Aorta (tissue), 5 donors: Measurements from ENCODE around the gene RAVER2. TPM values are rescaled to one million over a fixed set of nuclear protein-coding genes. Genes with fewer than 3 reads are reported as not detected.
"Not testable (repeated sequence)": the region's sequence is repeated elsewhere in the genome, so short reads cannot be mapped to it uniquely, and the experiment has no call there.

Experiments
- ATAC-seq: fragments of 200-7000 bp; cut with Tn5 transposase; one replicate; pipeline ENCODE4 v1.9.1; 2022; ENCODE audit warnings: moderate library complexity; ENCODE audit not compliant: low FRiP score
- DNase-seq, 2 donors: peaks; one replicate each; pipeline ENCODE4 v3.0.0-alpha.2; 2020
- H3K27ac ChIP-seq, 2 donors: one replicate each; pipeline ENCODE4 v1.5.1; 2013; ENCODE audit warnings: low read length in 2 of 2, mild to moderate bottlenecking in 2 of 2, moderate library complexity in 2 of 2, control low read depth in 1 of 2, inconsistent platforms in 1 of 2, low read depth in 1 of 2
- H3K27me3 ChIP-seq, 2 donors: one replicate each; pipeline ENCODE4 v1.6.1; 2013; ENCODE audit warnings: control low read depth in 1 of 2, low read length in 1 of 2, mild to moderate bottlenecking in 1 of 2, moderate library complexity in 1 of 2; ENCODE audit not compliant: insufficient read depth in 2 of 2, control insufficient read depth in 1 of 2
- H3K36me3 ChIP-seq, 2 donors: one replicate each; pipeline ENCODE4 v1.6.1; 2013; ENCODE audit warnings: control low read depth in 1 of 2, low read length in 1 of 2, mild to moderate bottlenecking in 1 of 2; ENCODE audit not compliant: insufficient read depth in 2 of 2, control insufficient read depth in 1 of 2
- H3K4me1 ChIP-seq, 2 donors: one replicate each; pipeline ENCODE4 v1.6.1; 2013; ENCODE audit warnings: low read length in 2 of 2, control low read depth in 1 of 2, mild to moderate bottlenecking in 1 of 2, moderate library complexity in 1 of 2; ENCODE audit not compliant: insufficient read depth in 2 of 2, control insufficient read depth in 1 of 2
- H3K4me3 ChIP-seq, 2 donors: one replicate each; pipeline ENCODE4 v1.5.1; 2013; ENCODE audit warnings: low read length in 2 of 2, control low read depth in 1 of 2, mild to moderate bottlenecking in 1 of 2
- H3K9me3 ChIP-seq: one replicate; pipeline ENCODE4 v1.6.1; 2013; ENCODE audit warnings: mild to moderate bottlenecking, low read length; ENCODE audit not compliant: control insufficient read depth
- WGBS, 2 donors: extraction: QIAGEN DNeasy Blood & Tissue Kit; methylation state at CpG; one replicate each; pipeline ENCODE4 v1.1.7; 2013; 5-methylcytosine and 5-hydroxymethylcytosine counted together
- intact Hi-C, 2 donors: fragments of 100-400 bp; cut with DNase I; formaldehyde crosslinking; loops; one replicate each; pipeline versions ENCODE4 v1.14.2 to v1.15.0; 2022
- polyA plus RNA-seq, 2 donors: library from polyadenylated mRNA; stranded (reverse); fragments of 200-250 nt; gene quantifications; one replicate each; pipeline ENCODE4 v1.2.3, GENCODE V29; 2013
- total RNA-seq, 2 donors: library from RNA; stranded (reverse); fragmentation: NEBNext Ultra II Directional; extraction: Animal tissue kit (Norgen Biotek cat#: 25700); gene quantifications; one replicate each; pipeline ENCODE4 v1.2.1, GENCODE V29; 2021
- donor health status: healthy with polysubstance abuse.
- donor health status: Bipolar disorder and iron deficiency.
- donor health status: DM: no; HTN: no; CAD: no.
- donor health status: DM: no; HTN: no; CAD: no.
- donor health status: DM: yes; HTN: yes; CAD: no.

Gene RAVER2
- total and polyA plus RNA-seq, 4 donors = 8.1 to 22.5 (median 17.5) TPM

DNA sequence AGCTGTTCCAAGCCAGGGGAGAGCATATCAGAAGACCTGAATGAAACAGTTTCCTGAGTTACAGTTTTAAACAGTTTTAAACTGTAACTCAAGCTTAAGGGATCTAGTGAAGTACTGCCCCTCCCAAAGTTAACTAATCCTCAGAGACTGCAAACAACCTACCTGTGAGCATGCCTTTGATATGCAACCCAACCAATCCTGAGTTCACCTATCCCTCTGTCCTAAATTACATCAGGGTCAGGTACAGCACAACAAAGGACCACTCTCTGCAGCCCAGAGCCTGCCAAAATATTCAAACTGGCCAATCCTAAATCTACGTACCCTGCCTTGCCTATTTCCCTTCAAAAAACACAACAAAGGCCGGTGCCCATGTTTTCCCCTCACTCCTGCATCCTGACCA lies 32.8 kb upstream of the RAVER2 start:
- 70 to 81% methylated on average over 2 of the region's 2 CpGs for WGBS, 2 donors
- H3K9me3 ChIP-seq = no peaks in the 10 kb centered on the region
- DNase-seq (no peak), ATAC-seq (no peak)
- H3K27me3 ChIP-seq = no peaks in the 10 kb centered on the region
- H3K4me3 ChIP-seq = no peak overlapping the region
- H3K27ac ChIP-seq = no peak overlapping the region
- H3K36me3 ChIP-seq = no peaks in the 10 kb centered on the region
- intact Hi-C loops = no loop called here
- H3K4me1 ChIP-seq = no peaks in the 10 kb centered on the region

DNA sequence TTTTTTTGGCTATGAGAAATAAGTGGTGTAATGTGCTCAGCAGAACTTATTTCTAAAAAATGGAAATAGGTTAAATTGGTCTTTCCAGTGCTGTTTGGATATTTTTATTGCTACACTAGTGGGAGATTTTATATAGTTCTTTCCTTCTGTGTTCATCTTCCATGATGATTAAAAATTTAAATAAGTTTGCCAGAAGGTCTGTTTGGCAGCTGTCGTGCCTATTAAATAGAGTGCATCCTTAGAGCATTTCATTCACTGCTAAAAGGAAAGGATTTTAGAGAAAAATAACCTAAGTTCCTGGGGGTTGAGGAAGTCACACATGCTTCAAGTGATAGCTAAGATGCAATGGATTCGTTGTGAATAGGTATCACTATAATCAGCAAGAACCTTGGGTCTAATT lies 29.7 kb upstream of the RAVER2 start:
- DNase-seq (no peak), ATAC-seq (no peak)
- H3K27me3 ChIP-seq = no peaks in the 10 kb centered on the region
- H3K36me3 ChIP-seq = no peaks in the 10 kb centered on the region
- H3K9me3 ChIP-seq = no peaks in the 10 kb centered on the region
- 85 to 86% methylated on average over 2 of the region's 2 CpGs for WGBS, 2 donors
- H3K27ac ChIP-seq = no peak overlapping the region
- H3K4me1 ChIP-seq = no peaks in the 10 kb centered on the region
- intact Hi-C loops = no loop called here
- no peak overlapping the region for H3K4me3 ChIP-seq

DNA sequence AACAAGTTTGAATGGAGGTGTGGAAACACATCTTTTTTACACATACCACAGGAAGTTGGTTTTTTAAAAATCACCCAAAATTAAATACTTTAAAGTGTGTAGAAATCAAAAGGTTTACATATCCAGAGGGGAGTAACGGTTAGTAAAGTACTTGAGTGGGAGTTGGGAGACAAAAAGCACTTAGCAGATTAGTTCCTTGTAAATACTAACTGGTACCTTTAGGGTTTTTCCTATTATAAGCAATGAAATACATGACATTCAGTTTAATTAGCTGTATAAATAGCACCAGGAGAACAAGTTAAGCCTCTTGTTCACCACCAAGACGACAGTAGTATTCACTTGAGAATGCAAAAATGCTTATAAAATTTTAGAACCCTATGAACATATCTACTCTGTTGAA lies 23.7 kb upstream of the RAVER2 start:
- DNase-seq = no peak
- Histone ChIP-seq H3K36me3 (peaks cover 0 to 2% of the 10 kb centered on the region in 2 donors), H3K4me1 (peaks cover 0 to 1% of the 10 kb centered on the region in 2 donors), H3K27me3 (no peaks in the 10 kb centered on the region), H3K9me3 (no peaks in the 10 kb centered on the region), H3K27ac (no peak overlapping the region), H3K4me3 (no peak overlapping the region)
- no peak for ATAC-seq
- intact Hi-C loops = no loop called here
- WGBS, 2 donors = 88 to 94% methylated on average over 2 of the region's 2 CpGs

DNA sequence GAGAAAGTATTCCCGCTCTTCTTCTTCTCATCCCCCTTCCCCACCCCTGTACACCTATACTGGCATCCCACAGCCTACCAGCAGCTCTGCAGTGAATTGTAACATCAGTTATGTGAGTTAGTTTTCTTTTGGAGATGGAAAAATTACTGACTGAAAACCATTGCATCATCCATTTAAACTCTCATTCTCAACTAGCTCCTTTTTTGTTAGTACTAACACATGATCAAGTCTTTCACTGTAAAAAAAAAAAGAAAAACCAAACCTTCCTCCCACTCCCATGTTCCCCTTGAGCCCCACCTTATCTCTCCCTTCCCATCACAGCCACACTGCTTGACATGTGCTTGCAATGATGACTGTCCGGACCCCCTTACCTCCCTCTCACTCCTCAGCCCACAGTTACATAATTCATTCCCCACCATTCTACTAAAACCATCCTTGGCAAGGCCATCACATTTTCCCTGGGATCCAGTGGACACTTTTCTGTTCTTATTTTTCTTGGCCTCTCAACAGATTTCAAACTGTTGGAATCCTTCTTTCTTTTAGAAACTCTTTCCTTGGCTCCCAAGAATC lies 23.2 kb upstream of the RAVER2 start:
- Histone ChIP-seq H3K4me1 (peaks cover 0 to 1% of the 10 kb centered on the region in 2 donors), H3K27ac (no peak overlapping the region), H3K4me3 (no peak overlapping the region), H3K27me3 (no peaks in the 10 kb centered on the region), H3K9me3 (no peaks in the 10 kb centered on the region), H3K36me3 (peaks cover 0 to 2% of the 10 kb centered on the region in 2 donors)
- WGBS, 2 donors = 92 to 98% methylated on average over 2 of the region's 2 CpGs
- ATAC-seq = no peak
- DNase-seq = no peak
- intact Hi-C loops = no loop called here

DNA sequence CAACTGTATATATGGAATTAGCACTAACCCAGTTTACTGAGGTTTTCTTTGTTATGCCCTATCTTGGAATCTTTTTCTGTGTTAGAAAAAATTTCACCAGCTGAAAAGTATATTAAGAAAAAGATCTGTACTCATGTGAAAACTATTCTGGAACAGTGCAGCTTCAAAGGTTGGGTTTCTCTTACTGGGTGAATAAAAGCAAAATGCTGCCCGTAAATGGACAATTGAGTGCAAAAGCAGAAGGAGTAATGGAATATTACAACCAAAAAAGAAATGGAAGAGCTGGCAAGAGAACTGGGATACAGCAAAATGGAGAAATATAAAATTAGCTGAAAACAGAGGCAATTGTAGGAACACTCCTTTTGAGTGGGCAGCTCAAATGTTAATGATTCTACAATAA lies 17.0 kb upstream of the RAVER2 start:
- Histone ChIP-seq H3K27ac (peak overlapping the region in 1 of 2 donors; percentile 93), H3K9me3 (no peaks in the 10 kb centered on the region)
- 3 to 9% methylated on average over 1 of the region's 1 CpG for WGBS, 2 donors

DNA sequence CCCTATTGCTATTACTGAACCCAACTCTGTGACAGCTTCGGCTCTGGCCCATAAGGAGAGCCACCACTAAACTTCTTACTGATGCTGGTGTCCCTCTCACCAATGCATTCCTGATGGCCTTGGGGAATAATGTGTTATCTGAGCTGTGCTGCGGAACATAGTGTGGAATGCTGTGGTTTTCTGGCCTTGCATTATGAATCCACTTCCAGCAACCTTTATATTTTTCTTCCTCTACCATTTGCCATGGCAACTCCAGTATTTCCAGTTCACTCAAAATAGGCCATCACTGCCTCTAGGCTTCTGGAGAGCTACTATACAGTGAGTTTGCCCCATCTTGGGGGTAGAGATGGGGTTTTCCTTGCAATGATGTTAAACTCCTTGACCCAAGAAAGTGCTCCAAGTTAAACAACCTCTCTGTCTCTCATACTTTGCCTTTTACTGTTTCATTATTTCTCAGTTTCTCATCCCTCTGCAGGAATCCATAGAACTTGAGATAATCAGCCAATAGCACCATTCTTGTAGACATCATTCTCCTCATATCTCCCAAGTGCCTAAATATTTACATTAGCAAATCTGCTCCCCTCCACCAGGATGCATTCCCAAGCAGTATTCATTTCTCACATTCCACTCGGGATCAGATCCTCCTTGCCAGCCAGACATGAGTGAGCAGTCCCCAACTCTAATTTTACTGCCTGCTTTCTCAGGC lies 11.1 kb upstream of the RAVER2 start:
- ATAC-seq = no peak
- Histone ChIP-seq H3K27me3 (no peaks in the 10 kb centered on the region), H3K36me3 (peaks cover 0 to 2% of the 10 kb centered on the region in 2 donors), H3K9me3 (no peaks in the 10 kb centered on the region), H3K27ac (peak overlapping the region in 1 of 2 donors; percentile 45), H3K4me3 (no peak overlapping the region), H3K4me1 (peaks cover 0 to 2% of the 10 kb centered on the region in 2 donors)
- no peak for DNase-seq
- intact Hi-C loops = no loop called here
- WGBS, 2 donors = 34 to 40% methylated on average over 3 of the region's 3 CpGs

More for the DNA sequence above, 17.0 kb upstream of the RAVER2 start:
- no peak overlapping the region for H3K4me3 ChIP-seq
- H3K4me1 ChIP-seq = peaks cover 3 to 4% of the 10 kb centered on the region in 2 donors
- ATAC-seq (no peak), DNase-seq (no peak)
- no peaks in the 10 kb centered on the region for H3K27me3 ChIP-seq
- intact Hi-C loops = no loop called here
- H3K36me3 ChIP-seq = peaks cover 0 to 4% of the 10 kb centered on the region in 2 donors

DNA sequence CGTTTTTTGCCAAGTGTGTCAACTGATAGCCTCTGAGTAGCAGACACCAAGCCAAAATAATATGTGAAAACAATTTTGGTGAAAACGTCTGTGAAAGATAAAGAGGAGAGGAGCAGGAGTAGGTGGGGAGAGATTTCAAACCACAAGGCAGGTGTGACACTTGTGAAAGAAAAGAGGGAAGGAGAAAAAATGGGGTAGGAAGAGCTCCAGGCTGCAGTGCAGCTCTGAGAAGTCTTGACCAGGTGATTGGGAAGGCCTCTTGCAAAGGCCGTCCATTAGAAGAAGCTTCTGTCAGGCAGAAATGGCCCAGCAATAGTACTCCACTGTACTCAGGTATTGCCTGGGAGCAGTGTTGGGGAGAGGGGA lies 10.6 kb upstream of the RAVER2 start:
- H3K36me3 ChIP-seq = peaks cover 0 to 2% of the 10 kb centered on the region in 2 donors
- peak overlapping the region in 1 of 2 donors; percentile 45 for H3K27ac ChIP-seq
- H3K27me3 ChIP-seq = no peaks in the 10 kb centered on the region
- no peak for DNase-seq
- H3K4me3 ChIP-seq = no peak overlapping the region
- H3K4me1 ChIP-seq = peaks cover 0 to 2% of the 10 kb centered on the region in 2 donors
- WGBS, 2 donors = 37% methylated on average over 3 of the region's 3 CpGs
- ATAC-seq = no peak
- intact Hi-C loops = no loop called here
- H3K9me3 ChIP-seq = no peaks in the 10 kb centered on the region

DNA sequence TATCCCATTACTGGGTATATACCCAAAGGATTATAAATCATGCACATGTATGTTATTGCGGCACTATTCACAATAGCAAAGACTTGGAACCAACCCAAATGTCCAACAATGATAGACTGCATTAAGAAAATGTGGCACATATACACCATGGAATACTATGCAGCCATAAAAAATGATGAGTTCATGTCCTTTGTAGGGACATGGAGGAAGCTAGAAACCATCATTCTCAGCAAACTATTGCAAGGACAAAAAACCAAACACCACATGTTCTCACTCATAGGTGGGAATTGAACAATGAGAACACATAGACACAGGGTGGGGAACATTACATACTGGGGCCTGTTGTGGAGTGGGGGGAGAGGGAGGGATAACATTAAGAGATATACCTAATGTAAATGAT lies 4.2 kb upstream of the RAVER2 start:
- DNase-seq, H3K27ac ChIP-seq, H3K36me3 ChIP-seq, H3K4me3 ChIP-seq, H3K27me3 ChIP-seq, ATAC-seq, H3K9me3 ChIP-seq, H3K4me1 ChIP-seq: not testable (repeated sequence)
- 94 to 97% methylated on average over 1 of the region's 1 CpG for WGBS, 2 donors
- intact Hi-C loops = loop anchor here in 1 of 2 donors (10.0 kb wide), 1 partner anchor 84 kb away; no protein-coding TSS in a partner anchor

DNA sequence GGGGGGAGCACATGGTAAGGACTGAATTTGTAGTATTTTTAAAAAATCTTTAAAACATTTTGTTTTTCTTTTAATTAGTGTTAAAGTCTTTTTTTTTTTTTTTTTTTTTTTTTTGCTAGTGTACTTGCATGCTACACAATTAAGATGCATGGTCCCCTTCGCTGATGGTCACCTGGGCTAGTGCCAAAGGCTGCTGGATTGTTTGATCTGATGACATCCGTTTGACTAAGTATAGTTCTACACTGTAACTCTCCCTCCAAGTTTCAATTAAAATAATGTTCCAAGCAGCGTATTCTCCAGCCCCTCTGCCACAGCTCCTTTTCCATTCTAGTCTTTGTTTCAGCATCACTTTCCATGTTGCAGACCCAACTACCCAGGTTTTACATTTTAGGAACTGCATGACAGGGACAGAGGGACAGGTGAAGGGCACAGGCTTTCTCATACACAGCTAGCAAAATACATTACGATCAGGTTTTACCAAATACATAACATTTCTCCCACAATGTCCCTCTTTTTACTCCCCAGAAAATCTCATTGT lies 852 bp upstream of the RAVER2 start:
- Histone ChIP-seq H3K9me3 (no peaks in the 10 kb centered on the region), H3K36me3 (no peaks in the 10 kb centered on the region), H3K4me3 (peak overlapping the region in 1 of 2 donors; percentile 89), H3K4me1 (peaks cover 0 to 9% of the 10 kb centered on the region in 2 donors), H3K27ac (peak overlapping the region; percentile 57 to 75), H3K27me3 (no peaks in the 10 kb centered on the region)
- intact Hi-C loops = loop anchor here in 1 of 2 donors (10.0 kb wide), 1 partner anchor 81 kb away; no protein-coding TSS in a partner anchor
- DNase-seq (no peak), ATAC-seq (no peak)
- WGBS, 2 donors = 9 to 12% methylated on average over 4 of the region's 4 CpGs
